Trophoblast cell (in vitro differentiated cells and primary cell): Measurements from ENCODE around the gene HPS5.

ENCODE experiments used
- DNase-seq, 2 donors: peaks; one replicate each; pipeline ENCODE4 v3.0.0-alpha.2; 2016
- H2AFZ ChIP-seq: 2 replicates; pipeline ENCODE4 v1.6.1; 2013; ENCODE audit warnings: low read length, moderate library complexity, mild to moderate bottlenecking; ENCODE audit not compliant: insufficient read depth, poor library complexity
- H2AK5ac ChIP-seq: 2 replicates; pipeline ENCODE4 v1.6.1; 2013; ENCODE audit warnings: mild to moderate bottlenecking, low read length
- H2BK120ac ChIP-seq: 2 replicates; pipeline ENCODE4 v1.6.1; 2013; ENCODE audit warnings: low read length, mild to moderate bottlenecking, moderate library complexity; ENCODE audit not compliant: insufficient read depth, poor library complexity
- H2BK12ac ChIP-seq: 2 replicates; pipeline ENCODE4 v1.6.1; 2013; ENCODE audit warnings: mild to moderate bottlenecking, low read length, moderate library complexity
- H2BK5ac ChIP-seq: 2 replicates; pipeline ENCODE4 v1.6.1; 2013; ENCODE audit warnings: low read length, low read depth, moderate library complexity, mild to moderate bottlenecking; ENCODE audit not compliant: poor library complexity
- H3K14ac ChIP-seq: 2 replicates; pipeline ENCODE4 v1.6.1; 2013; ENCODE audit warnings: mild to moderate bottlenecking, low read length
- H3K18ac ChIP-seq: 2 replicates; pipeline ENCODE4 v1.6.1; 2013; ENCODE audit warnings: mild to moderate bottlenecking, low read length
- H3K23ac ChIP-seq: 2 replicates; pipeline ENCODE4 v1.6.1; 2013; ENCODE audit warnings: low read length
- H3K27ac ChIP-seq: 2 replicates; pipeline ENCODE4 v1.5.1; 2013; ENCODE audit warnings: low read depth, mild to moderate bottlenecking, inconsistent platforms, low read length, moderate library complexity
- H3K27me3 ChIP-seq: 2 replicates; pipeline ENCODE4 v1.6.1; 2013; ENCODE audit warnings: inconsistent platforms, mild to moderate bottlenecking, low read length, moderate library complexity; ENCODE audit not compliant: insufficient read depth
- H3K36me3 ChIP-seq, 2 experiments: 1 replicate in 1 of 2; 2 replicates in 1 of 2; pipeline ENCODE4 v1.6.1; 2013; ENCODE audit warnings: low read length in 2 of 2, mild to moderate bottlenecking in 2 of 2, moderate library complexity in 1 of 2; ENCODE audit not compliant: insufficient read depth in 2 of 2, control insufficient read depth in 1 of 2
- H3K4ac ChIP-seq: 2 replicates; pipeline ENCODE4 v1.6.1; 2013; ENCODE audit warnings: low read depth, mild to moderate bottlenecking, low read length, moderate library complexity
- H3K4me1 ChIP-seq, 2 experiments: 1 replicate in 1 of 2; 2 replicates in 1 of 2; pipeline ENCODE4 v1.6.1; 2013; ENCODE audit warnings: low read length in 2 of 2, mild to moderate bottlenecking in 2 of 2, moderate library complexity in 1 of 2; ENCODE audit not compliant: insufficient read depth in 2 of 2, control insufficient read depth in 1 of 2
- H3K4me2 ChIP-seq: 2 replicates; pipeline ENCODE4 v1.6.1; 2013; ENCODE audit warnings: inconsistent platforms, mild to moderate bottlenecking, low read length, moderate library complexity
- H3K4me3 ChIP-seq: 2 replicates; pipeline ENCODE4 v1.5.1; 2013; ENCODE audit warnings: mild to moderate bottlenecking, low read depth, low read length, inconsistent platforms
- H3K79me1 ChIP-seq: one replicate; pipeline ENCODE4 v1.6.1; 2013; ENCODE audit warnings: low read length
- H3K79me2 ChIP-seq: 2 replicates; pipeline ENCODE4 v1.6.1; 2013; ENCODE audit warnings: low read length, mild to moderate bottlenecking; ENCODE audit not compliant: control insufficient read depth, insufficient read depth, poor library complexity
- H3K9ac ChIP-seq: 2 replicates; pipeline ENCODE4 v1.6.1; 2013; ENCODE audit warnings: mild to moderate bottlenecking, low read length
- H3K9me3 ChIP-seq: 2 replicates; pipeline ENCODE4 v1.6.1; 2013; ENCODE audit warnings: low read depth, mild to moderate bottlenecking, control low read depth, inconsistent platforms, low read length; ENCODE audit not compliant: insufficient read depth
- H4K12ac ChIP-seq: 2 replicates; pipeline ENCODE4 v1.6.1; 2013; ENCODE audit warnings: low read depth, mild to moderate bottlenecking, low read length, moderate library complexity
- H4K8ac ChIP-seq: 2 replicates; pipeline ENCODE4 v1.6.1; 2013; ENCODE audit warnings: low read depth, mild to moderate bottlenecking, low read length, moderate library complexity
- H4K91ac ChIP-seq: one replicate; pipeline ENCODE4 v1.6.1; 2013; ENCODE audit warnings: low read depth, mild to moderate bottlenecking, low read length, moderate library complexity
- WGBS: extraction: QIAGEN DNeasy Blood & Tissue Kit; methylation state at CpG from one replicate; pipeline ENCODE4 v1.1.7; 2013; ENCODE audit warnings: missing lambda C conversion rate; ENCODE audit not compliant: insufficient read length, insufficient coverage; ENCODE audit errors: extremely low coverage; 5-methylcytosine and 5-hydroxymethylcytosine counted together

The HPS5 gene

GRCh38 chr11:18236664-18237356, 85.1 kb downstream of the HPS5 start, which contains the start of gene SAA4:
TSS of gene SAA4 (minus strand) at chr11:18236802. CDS start at chr11:18235926, 876 bp downstream.
- Histone ChIP-seq H4K8ac (no peak within 1 kb of the TSS), H3K79me1 (no peaks in the 10 kb centered on the region), H3K4me1 (no peaks in the 10 kb centered on the region), H3K4ac (no peak within 1 kb of the TSS), H2BK120ac (no peak within 1 kb of the TSS), H3K4me3 (no peak within 1 kb of the TSS), H3K27ac (no peak within 1 kb of the TSS), H3K27me3 (no peaks in the 10 kb centered on the region), H3K9me3 (no peaks in the 10 kb centered on the region), H3K4me2 (no peak within 1 kb of the TSS), H2BK12ac (no peak within 1 kb of the TSS), H3K79me2 (no peaks in the 10 kb centered on the region), H2AFZ (no peak within 1 kb of the TSS), H3K36me3 (no peaks in the 10 kb centered on the region), H4K12ac (peak within 1 kb of the TSS; percentile 18), H3K9ac (no peak within 1 kb of the TSS), H3K23ac (no peak within 1 kb of the TSS), H2AK5ac (no peak within 1 kb of the TSS), H3K14ac (no peak within 1 kb of the TSS), H3K18ac (no peak within 1 kb of the TSS), H4K91ac (no peak within 1 kb of the TSS), H2BK5ac (no peak within 1 kb of the TSS)
- DNase-seq = no peak
- WGBS = no CpG with 5 or more reads among the region's 2 CpGs

GRCh38 chr11:18235394-18236334, 86.3 kb downstream of the HPS5 start:
- Histone ChIP-seq H3K27me3 (no peaks in the 10 kb centered on the region), H3K4me2 (no peak overlapping the region), H3K9me3 (no peaks in the 10 kb centered on the region), H2AFZ (no peak overlapping the region), H3K4me1 (no peaks in the 10 kb centered on the region), H2BK5ac (no peak overlapping the region), H2BK120ac (no peak overlapping the region), H4K91ac (no peak overlapping the region), H3K14ac (no peak overlapping the region), H3K4ac (no peak overlapping the region), H4K8ac (no peak overlapping the region), H4K12ac (peak overlapping the region; percentile 18), H3K79me2 (no peaks in the 10 kb centered on the region), H3K23ac (no peak overlapping the region), H3K27ac (no peak overlapping the region), H3K18ac (no peak overlapping the region), H3K9ac (no peak overlapping the region), H3K36me3 (no peaks in the 10 kb centered on the region), H3K4me3 (no peak overlapping the region), H3K79me1 (no peaks in the 10 kb centered on the region), H2BK12ac (no peak overlapping the region), H2AK5ac (no peak overlapping the region)
- no CpG with 5 or more reads among the region's 8 CpGs for WGBS
- DNase-seq = no peak

- H3K9ac ChIP-seq = no peak overlapping the region
Observed at GRCh38 chr11:18233912-18234311, 88.0 kb downstream of the HPS5 start.

GRCh38 chr11:18230859-18231258, 91.1 kb downstream of the HPS5 start:
- Histone ChIP-seq H3K18ac (no peak overlapping the region), H3K14ac (no peak overlapping the region), H3K27me3 (no peaks in the 10 kb centered on the region), H2AFZ (no peak overlapping the region), H3K4ac (no peak overlapping the region), H2AK5ac (no peak overlapping the region), H3K4me1 (no peaks in the 10 kb centered on the region), H3K4me2 (no peak overlapping the region), H3K36me3 (no peaks in the 10 kb centered on the region), H3K79me1 (no peaks in the 10 kb centered on the region), H3K4me3 (no peak overlapping the region), H2BK5ac (no peak overlapping the region), H3K23ac (no peak overlapping the region), H2BK120ac (no peak overlapping the region), H4K8ac (no peak overlapping the region), H3K79me2 (no peaks in the 10 kb centered on the region), H4K91ac (no peak overlapping the region), H4K12ac (no peak overlapping the region), H2BK12ac (no peak overlapping the region), H3K9ac (no peak overlapping the region), H3K27ac (no peak overlapping the region), H3K9me3 (no peaks in the 10 kb centered on the region)
- WGBS = no CpG with 5 or more reads among the region's 2 CpGs
- no peak for DNase-seq

More at GRCh38 chr11:18233912-18234311, 88.0 kb downstream of the HPS5 start:
- H3K4me3 ChIP-seq = no peak overlapping the region
- no peaks in the 10 kb centered on the region for H3K27me3 ChIP-seq
- no peaks in the 10 kb centered on the region for H3K79me2 ChIP-seq
- no peak overlapping the region for H4K8ac ChIP-seq
- no peak overlapping the region for H3K18ac ChIP-seq
- H4K91ac ChIP-seq = no peak overlapping the region
- no peak overlapping the region for H3K27ac ChIP-seq
- no peak overlapping the region for H2AK5ac ChIP-seq
- no peaks in the 10 kb centered on the region for H3K36me3 ChIP-seq
- H2AFZ ChIP-seq = no peak overlapping the region
- H3K23ac ChIP-seq = no peak overlapping the region
- H3K4me2 ChIP-seq = no peak overlapping the region
- WGBS = no CpG with 5 or more reads among the region's 4 CpGs
- no peak for DNase-seq
- H3K14ac ChIP-seq = no peak overlapping the region
- no peaks in the 10 kb centered on the region for H3K9me3 ChIP-seq
- no peaks in the 10 kb centered on the region for H3K4me1 ChIP-seq
- no peaks in the 10 kb centered on the region for H3K79me1 ChIP-seq
- H2BK12ac ChIP-seq = no peak overlapping the region
- H4K12ac ChIP-seq = no peak overlapping the region
- H2BK5ac ChIP-seq = no peak overlapping the region
- no peak overlapping the region for H2BK120ac ChIP-seq
- no peak overlapping the region for H3K4ac ChIP-seq
